Calu3 (cell line): ENCODE data around the gene NRG2. TPM values are rescaled to one million over a fixed set of nuclear protein-coding genes. Genes with fewer than 3 reads are reported as not detected.

Experiments
- BruUV-seq: library from RNA; stranded (reverse); fragments of 400-500 nt; replicated peaks from 2 replicates; lab custom pipeline; 2021; lab: Mats Ljungman, UMichigan
- CTCF ChIA-PET: fragments of 300-600 bp; sonication (Branson Sonifier 250); formaldehyde crosslinking; loops from one replicate; lab custom pipeline; 2022; ENCODE audit warnings: antibody characterized with exemption; lab: Charles Lee
- DNase-seq: peaks from one replicate; pipeline ENCODE4 v3.0.0; 2022
- H3K27ac Mint-ChIP-seq: one replicate; pipeline ENCODE4 v1.8.0; 2022; ENCODE audit warnings: mixed read lengths; ENCODE audit not compliant: unreplicated experiment
- H3K27me3 Mint-ChIP-seq: one replicate; pipeline ENCODE4 v1.8.0; 2022; ENCODE audit warnings: mixed read lengths; ENCODE audit not compliant: unreplicated experiment
- H3K36me3 Mint-ChIP-seq: one replicate; pipeline ENCODE4 v1.8.0; 2022; ENCODE audit warnings: mild to moderate bottlenecking, moderate library complexity, mixed read lengths; ENCODE audit not compliant: insufficient read depth, unreplicated experiment
- H3K4me1 Mint-ChIP-seq: one replicate; pipeline ENCODE4 v1.8.0; 2022; ENCODE audit warnings: mild to moderate bottlenecking, low read depth, mixed read lengths; ENCODE audit not compliant: unreplicated experiment
- H3K4me3 Mint-ChIP-seq: one replicate; pipeline ENCODE4 v1.8.0; 2022; ENCODE audit warnings: mild to moderate bottlenecking, low read depth, moderate library complexity, mixed read lengths; ENCODE audit not compliant: unreplicated experiment
- H3K9me3 Mint-ChIP-seq: one replicate; pipeline ENCODE4 v1.8.0; 2022; ENCODE audit warnings: low read depth, mixed read lengths; ENCODE audit not compliant: unreplicated experiment
- CTCF ChIP-seq: fragments of 200-600 bp; IDR thresholded peaks from one replicate; pipeline ENCODE4 v1.8.0; 2022; ENCODE audit warnings: antibody characterized with exemption; ENCODE audit not compliant: unreplicated experiment
- intact Hi-C: fragments of 100-400 bp; cut with micrococcal nuclease; formaldehyde crosslinking; loops from one replicate; pipeline ENCODE4 v1.10.0; 2022; ENCODE audit not compliant: unreplicated experiment
- total RNA-seq: library from RNA; stranded (reverse); gene quantifications from 2 replicates; pipeline ENCODE4 v1.2.3, GENCODE V29; 2022

The NRG2 gene
- total RNA-seq, 1 experiment from 2014 or later = 1.4 TPM

GRCh38 chr5:139836469-139837208, 206.5 kb downstream of the NRG2 start:
- CTCF ChIA-PET = no interaction called here
- no peak for DNase-seq
- Mint-ChIP-seq H3K4me3 (no peak overlapping the region), H3K9me3 (no peaks in the 10 kb centered on the region), H3K36me3 (no peaks in the 10 kb centered on the region), H3K27ac (no peak overlapping the region), H3K27me3 (peaks cover 100% of the 10 kb centered on the region), H3K4me1 (no peaks in the 10 kb centered on the region)
- BruUV-seq = no TSS peak
- TF ChIP-seq CTCF = no peak
- intact Hi-C loops = no loop called here

GRCh38 chr5:139835656-139836055, 207.4 kb downstream of the NRG2 start:
- no peak overlapping the region for H3K4me3 Mint-ChIP-seq
- no peak for DNase-seq
- TF ChIP-seq CTCF = no peak
- H3K4me1 Mint-ChIP-seq = no peaks in the 10 kb centered on the region
- CTCF ChIA-PET = no interaction called here
- no peaks in the 10 kb centered on the region for H3K9me3 Mint-ChIP-seq
- no peaks in the 10 kb centered on the region for H3K36me3 Mint-ChIP-seq
- H3K27me3 Mint-ChIP-seq = peaks cover 100% of the 10 kb centered on the region
- no TSS peak for BruUV-seq
- H3K27ac Mint-ChIP-seq = no peak overlapping the region
- intact Hi-C loops = no loop called here

- DNase-seq = no peak
- no peaks in the 10 kb centered on the region for H3K4me1 Mint-ChIP-seq
- CTCF ChIA-PET = interaction anchor here (0.6 kb wide), 1 partner anchor 238 kb away, joined by 13 read pairs; no protein-coding TSS in a partner anchor
- no peak for TF ChIP-seq CTCF
- intact Hi-C loops = no loop called here
- no TSS peak for BruUV-seq
- H3K9me3 Mint-ChIP-seq = no peaks in the 10 kb centered on the region
- no peaks in the 10 kb centered on the region for H3K36me3 Mint-ChIP-seq
- H3K27ac Mint-ChIP-seq = no peak overlapping the region
- H3K27me3 Mint-ChIP-seq = peaks cover 98% of the 10 kb centered on the region
- H3K4me3 Mint-ChIP-seq = no peak overlapping the region
Observed at GRCh38 chr5:139833525-139833924, 209.6 kb downstream of the NRG2 start.

GRCh38 chr5:139831624-139832023, 211.5 kb downstream of the NRG2 start:
- no TSS peak for BruUV-seq
- intact Hi-C loops = no loop called here
- Mint-ChIP-seq H3K27me3 (peaks cover 98% of the 10 kb centered on the region), H3K4me1 (no peaks in the 10 kb centered on the region), H3K27ac (no peak overlapping the region), H3K9me3 (no peaks in the 10 kb centered on the region), H3K4me3 (no peak overlapping the region), H3K36me3 (no peaks in the 10 kb centered on the region)
- no peak for DNase-seq
- CTCF ChIA-PET = no interaction called here
- no peak for TF ChIP-seq CTCF
